ENCODE results near the gene SLC35G2. TPM values are rescaled to one million over a fixed set of nuclear protein-coding genes. Genes with fewer than 3 reads are reported as not detected.

The SLC35G2 gene
- total and polyA plus RNA-seq, 4 donors, result 3.6 to 9.1 (median 5.7) TPM

- Histone ChIP-seq H3K4me3 (peak overlapping the region; percentile 67), H3K27ac (ENCODE audit: low read depth in 1 of 2, low read length in 1 of 2) (peak overlapping the region; percentile 80 to 92), H3K36me3 (ENCODE audit: control insufficient read depth in 4 of 4, insufficient read depth in 4 of 4, low read length in 4 of 4) (no peaks in the 10 kb centered on the region), H3K9me3 (ENCODE audit: control insufficient read depth in 4 of 4, insufficient read depth in 3 of 4, low read length in 3 of 4) (no peaks in the 10 kb centered on the region), H3K4me1 (ENCODE audit: control insufficient read depth in 5 of 5, insufficient read depth in 5 of 5, low read length in 5 of 5) (peaks cover 0 to 39% (median 8%) of the 10 kb centered on the region in 5 donors), H3K9ac (ENCODE audit: insufficient read depth in 1 of 2, low read length in 2 of 2) (no peak overlapping the region), H3K27me3 (ENCODE audit: control insufficient read depth in 3 of 3, insufficient read depth in 3 of 3, low read length in 2 of 3) (peaks cover 0 to 17% (median 0%) of the 10 kb centered on the region in 3 donors)
- peak; percentile 70 for ATAC-seq (ENCODE audit: insufficient read depth, low FRiP score)
- DNase-seq, result no peak
- 0 to 1% methylated on average over 17 to 21 of the region's 21 CpGs for WGBS, 2 donors
- no peak for TF ChIP-seq CTCF (IDR thresholded peaks at IDR 0.05; ENCODE audit: control extremely low read depth, extremely low read depth)
Measured at GRCh38 chr3:136819392-136819730, 435 bp downstream of the SLC35G2 start.

- no peaks in the 10 kb centered on the region for H3K9me3 ChIP-seq (ENCODE audit: control insufficient read depth in 4 of 4, insufficient read depth in 3 of 4, low read length in 3 of 4)
- ATAC-seq (ENCODE audit: insufficient read depth, low FRiP score), result peak; percentile 31
- H3K9ac ChIP-seq (ENCODE audit: insufficient read depth in 1 of 2, low read length in 2 of 2), result no peak overlapping the region
- H3K36me3 ChIP-seq (ENCODE audit: control insufficient read depth in 4 of 4, insufficient read depth in 4 of 4, low read length in 4 of 4), result no peaks in the 10 kb centered on the region
- H3K27ac ChIP-seq (ENCODE audit: low read depth in 1 of 2, low read length in 1 of 2), result peak overlapping the region; percentile 80 to 92
- TF ChIP-seq CTCF (IDR thresholded peaks at IDR 0.05; ENCODE audit: control extremely low read depth, extremely low read depth), result no peak
- WGBS, 2 donors, result 4 to 6% methylated on average over 50 to 51 of the region's 51 CpGs
- peak overlapping the region; percentile 67 for H3K4me3 ChIP-seq
- DNase-seq, result peak; percentile 51 to 75 (median 62)
- peaks cover 0 to 39% (median 8%) of the 10 kb centered on the region in 5 donors for H3K4me1 ChIP-seq (ENCODE audit: control insufficient read depth in 5 of 5, insufficient read depth in 5 of 5, low read length in 5 of 5)
- H3K27me3 ChIP-seq (ENCODE audit: control insufficient read depth in 3 of 3, insufficient read depth in 3 of 3, low read length in 2 of 3), result peaks cover 0 to 17% (median 0%) of the 10 kb centered on the region in 3 donors
Measured at GRCh38 chr3:136819731-136820679, 1.1 kb downstream of the SLC35G2 start.

GRCh38 chr3:136831461-136831860 lies 12.5 kb downstream of the SLC35G2 start:
- H3K36me3 ChIP-seq (ENCODE audit: control insufficient read depth in 4 of 4, insufficient read depth in 4 of 4, low read length in 4 of 4), result peaks cover 0 to 2% (median 0%) of the 10 kb centered on the region in 4 donors
- H3K9ac ChIP-seq (ENCODE audit: insufficient read depth in 1 of 2, low read length in 2 of 2), result no peak overlapping the region
- no peak for TF ChIP-seq CTCF (IDR thresholded peaks at IDR 0.05; ENCODE audit: control extremely low read depth, extremely low read depth)
- H3K4me3 ChIP-seq, result no peak overlapping the region
- no peaks in the 10 kb centered on the region for H3K27me3 ChIP-seq (ENCODE audit: control insufficient read depth in 3 of 3, insufficient read depth in 3 of 3, low read length in 2 of 3)
- DNase-seq (no peak), ATAC-seq (ENCODE audit: insufficient read depth, low FRiP score) (no peak)
- peaks cover 0 to 3% (median 0%) of the 10 kb centered on the region in 5 donors for H3K4me1 ChIP-seq (ENCODE audit: control insufficient read depth in 5 of 5, insufficient read depth in 5 of 5, low read length in 5 of 5)
- 54 to 80% methylated on average over 1 of the region's 1 CpG for WGBS, 2 donors
- no peaks in the 10 kb centered on the region for H3K9me3 ChIP-seq (ENCODE audit: control insufficient read depth in 4 of 4, insufficient read depth in 3 of 4, low read length in 3 of 4)
- H3K27ac ChIP-seq (ENCODE audit: low read depth in 1 of 2, low read length in 1 of 2), result no peak overlapping the region
